HG03108 (cell line): ENCODE measurements around the gene FHL1.

ENCODE experiments used
- ATAC-seq: cut with Tn5 transposase; IDR thresholded peaks from one replicate; pipeline ENCODE4 v1.9.1; 2021; ENCODE audit warnings: moderate library complexity; ENCODE audit not compliant: unreplicated experiment

FHL1 gene

DNA sequence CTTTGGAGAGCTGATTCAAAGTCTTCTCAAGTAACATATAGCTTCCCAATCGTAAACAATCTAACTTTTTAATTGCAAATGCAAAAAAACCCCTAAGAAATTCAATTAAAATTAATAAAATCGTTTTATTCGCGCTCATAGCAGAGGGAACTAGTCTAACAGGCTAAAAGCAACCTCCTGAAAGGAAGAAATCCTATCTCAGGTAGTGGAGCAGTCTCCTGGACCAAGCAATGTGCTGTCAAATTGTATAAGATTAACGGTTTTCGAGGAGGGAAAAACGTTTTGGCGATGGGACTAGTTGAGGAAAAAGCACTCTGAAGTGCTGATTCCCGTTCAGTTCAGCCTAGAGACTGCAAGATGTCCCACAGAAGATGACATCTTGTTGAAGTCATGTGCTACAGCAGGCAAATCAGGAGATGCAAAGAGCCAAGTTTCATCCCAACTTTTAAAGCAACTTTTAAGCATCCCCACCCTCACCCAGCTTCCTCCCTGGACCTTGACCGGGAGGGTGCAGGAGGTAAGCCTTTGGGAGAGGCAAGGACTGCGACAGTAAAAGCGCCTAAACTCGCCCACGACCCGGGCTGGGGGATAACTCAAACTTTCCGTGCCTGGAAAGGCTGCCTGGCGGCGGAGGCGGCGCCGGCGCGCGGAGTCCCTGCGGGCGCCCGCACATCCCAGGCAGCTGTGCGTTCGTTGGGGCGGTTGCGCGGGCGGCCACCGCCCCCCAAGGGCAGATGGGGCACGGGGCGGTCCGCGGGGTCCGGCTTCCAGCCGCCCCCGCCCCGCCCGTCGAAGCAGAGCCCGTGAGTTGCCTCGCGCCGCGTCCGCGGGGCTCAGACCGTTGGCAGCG, 103.1 kb downstream of the FHL1 start:
- peak; percentile 32 for ATAC-seq

DNA sequence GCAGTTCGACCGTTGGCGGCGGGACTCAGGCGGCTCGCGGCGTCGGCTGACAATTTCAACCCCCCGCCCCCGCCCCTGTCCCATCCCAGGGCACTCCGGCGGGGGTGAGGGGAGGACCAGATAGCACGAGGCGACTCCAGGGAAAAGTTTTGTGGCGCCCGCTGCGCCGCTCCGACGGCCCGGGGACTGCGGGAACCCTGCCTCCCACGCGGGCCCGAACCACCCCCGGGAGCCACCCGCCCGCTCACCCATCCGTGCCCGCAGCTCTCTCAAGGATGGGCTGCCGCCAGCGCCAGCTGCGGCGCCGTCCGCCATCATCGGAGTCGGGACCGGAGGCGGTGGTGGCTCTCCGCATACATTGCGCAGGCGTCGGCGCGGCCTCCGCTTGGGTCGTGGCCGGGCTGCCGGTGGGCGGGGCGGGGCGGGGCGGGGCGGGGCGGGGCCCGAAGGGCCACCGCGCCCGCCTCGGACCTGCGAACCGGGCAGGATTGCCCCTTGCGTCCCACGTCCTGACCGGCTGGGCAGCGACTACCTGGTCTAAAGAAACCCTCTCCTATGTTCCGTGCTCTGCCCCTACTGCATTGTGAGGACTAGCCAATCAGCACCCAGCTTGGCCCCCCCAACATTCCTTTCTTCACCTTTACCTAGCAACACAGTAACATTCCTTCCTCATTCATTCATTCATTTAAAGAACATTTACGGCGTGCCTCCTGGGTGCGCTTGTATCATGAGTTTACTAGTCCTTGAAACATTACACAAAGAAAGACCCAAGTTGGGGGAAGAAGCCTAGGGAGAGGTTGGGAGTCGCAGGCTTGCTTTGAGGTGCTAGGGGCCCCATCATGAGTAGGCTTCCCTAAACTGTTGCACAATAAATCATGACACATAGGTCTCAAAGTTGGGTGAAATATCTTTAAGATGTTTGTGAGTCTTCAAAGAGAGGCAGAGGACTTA, 104.0 kb downstream of the FHL1 start, which contains the start of gene MAP7D3:
Gene MAP7D3, minus strand, starts transcription at position 360 of the 951 bp plus-strand sequence. Its CDS starts 42 bp downstream, at position 318.
- ATAC-seq = peak; percentile 79

DNA sequence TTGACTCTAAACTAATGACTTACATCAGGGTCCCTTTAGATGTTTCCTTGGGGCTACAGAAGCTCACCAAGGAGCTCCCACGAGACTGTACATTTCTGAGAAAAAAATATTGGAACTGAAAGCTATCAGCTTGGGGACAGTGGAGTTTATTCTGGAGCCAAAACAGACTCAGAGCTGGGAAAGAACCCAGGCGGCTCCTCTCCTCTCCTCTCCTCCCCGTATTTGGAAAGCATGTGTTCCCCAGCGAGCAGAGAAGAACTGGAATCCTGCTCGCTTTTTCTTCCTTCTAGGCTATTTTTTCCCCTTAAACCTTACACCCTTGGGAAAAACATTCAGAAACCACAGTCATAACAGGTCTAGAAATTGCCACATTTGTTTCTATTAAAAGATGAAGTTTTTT, 108.2 kb downstream of the FHL1 start:
- no peak for ATAC-seq

DNA sequence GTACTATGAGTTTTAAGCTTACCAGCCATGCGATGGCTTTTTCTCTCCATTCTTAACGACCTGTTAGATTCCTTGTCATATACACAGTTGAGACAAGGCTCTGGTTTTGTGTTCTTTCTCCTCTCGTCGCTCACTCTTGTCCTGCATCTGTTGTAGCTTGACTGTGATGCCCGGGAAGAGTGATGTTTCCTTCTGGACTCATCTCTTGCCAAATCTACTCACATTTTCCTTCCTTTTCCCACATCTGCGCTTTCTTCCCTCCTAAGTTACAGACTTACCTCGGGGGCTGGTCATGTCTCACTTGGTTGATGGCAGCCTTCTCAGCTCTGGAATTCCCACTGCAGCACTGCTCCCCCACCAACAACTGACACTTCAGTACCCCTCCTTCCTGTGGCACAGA, 108.7 kb downstream of the FHL1 start:
- ATAC-seq = no peak

DNA sequence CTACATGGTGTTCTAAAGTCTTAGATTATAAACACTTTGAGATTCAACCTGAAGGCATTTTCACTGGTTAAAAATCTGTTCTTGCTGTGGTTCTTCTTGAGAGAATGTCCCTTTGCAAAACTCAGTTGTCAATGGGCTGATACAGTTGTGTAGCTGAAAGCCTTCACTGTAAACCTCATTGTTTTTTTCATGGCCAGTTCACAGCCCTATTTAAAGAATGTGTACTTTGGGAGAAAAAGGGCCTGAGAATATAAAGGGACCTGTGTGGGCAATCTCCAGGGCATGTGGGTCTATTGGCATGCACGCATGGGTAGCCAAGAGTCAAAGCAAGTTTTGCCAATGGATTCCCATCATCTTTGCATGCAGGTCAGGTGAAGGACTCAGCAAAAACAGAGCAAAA, 111.6 kb downstream of the FHL1 start:
- ATAC-seq = no peak

DNA sequence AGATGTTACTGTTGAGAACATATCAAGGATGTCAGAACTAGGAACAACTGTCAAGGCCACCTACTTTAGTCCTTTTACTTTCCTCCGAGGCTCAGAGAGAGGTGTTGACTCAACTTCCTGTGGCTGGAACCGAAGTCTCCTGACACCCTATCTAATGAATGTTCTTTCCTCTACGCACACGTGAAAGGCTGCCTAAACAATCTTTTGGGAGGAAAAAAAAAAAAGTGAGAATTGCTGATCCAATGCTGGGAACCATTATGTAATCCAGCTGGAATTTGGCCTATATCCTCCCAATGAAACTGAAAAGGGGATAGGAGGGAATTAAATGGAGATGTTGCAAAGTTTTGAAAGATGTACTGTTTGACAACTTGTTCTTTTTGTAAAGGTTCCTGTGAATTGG, 112.2 kb downstream of the FHL1 start:
- ATAC-seq = no peak

DNA sequence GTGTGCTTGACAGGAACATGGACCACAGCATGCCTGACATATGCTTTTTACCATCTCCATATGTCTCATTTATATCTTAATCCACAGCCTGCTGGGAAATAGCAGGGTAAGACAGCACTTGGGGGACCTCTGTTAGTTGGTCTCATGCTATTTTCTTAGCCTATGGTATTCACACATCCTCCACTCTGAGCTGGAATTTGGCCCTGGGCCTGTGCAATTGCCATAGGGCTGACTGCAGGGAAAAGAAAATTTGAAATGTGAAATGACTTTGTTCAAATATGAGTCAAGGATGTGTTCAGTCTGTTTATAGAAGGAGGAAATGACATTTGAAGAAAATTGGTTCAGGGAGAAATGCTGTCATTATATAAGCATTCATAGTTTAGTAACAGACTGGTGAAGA, 113.4 kb downstream of the FHL1 start:
- no peak for ATAC-seq
